Lower lobe of right lung (tissue), 2 donors: ENCODE measurements around the gene DDX43. TPM values are rescaled to one million over a fixed set of nuclear protein-coding genes. Genes with fewer than 3 reads are reported as not detected.
"Not testable (repeated sequence)": the region's sequence is repeated elsewhere in the genome, so short reads cannot be mapped to it uniquely, and the experiment has no call there.

ENCODE experiments used
- ATAC-seq, 2 donors: fragments of 200-7000 bp; cut with Tn5 transposase; one replicate each; pipeline ENCODE4 v1.9.1; 2020 to 2022; ENCODE audit warnings: mild to moderate bottlenecking in 2 of 2, moderate library complexity in 2 of 2
- DNase-seq: peaks from one replicate; pipeline ENCODE4 v3.0.0-alpha.2; 2020
- H3K27ac ChIP-seq: fragments of 200-600 bp; one replicate; pipeline ENCODE4 v1.8.0; 2022
- H3K27me3 ChIP-seq: fragments of 200-600 bp; one replicate; pipeline ENCODE4 v1.8.0; 2022; ENCODE audit warnings: low read depth
- H3K36me3 ChIP-seq: fragments of 200-600 bp; one replicate; pipeline ENCODE4 v1.8.0; 2022; ENCODE audit warnings: mild to moderate bottlenecking
- H3K4me1 ChIP-seq: fragments of 200-600 bp; one replicate; pipeline ENCODE4 v1.8.0; 2022
- H3K4me3 ChIP-seq: fragments of 200-600 bp; one replicate; pipeline ENCODE4 v1.8.0; 2022; ENCODE audit warnings: mild to moderate bottlenecking
- H3K9me3 ChIP-seq: fragments of 200-600 bp; one replicate; pipeline ENCODE4 v1.8.0; 2022
- intact Hi-C: fragments of 100-400 bp; cut with DNase I; formaldehyde crosslinking; loops from one replicate; pipeline ENCODE4 v1.11.0; 2022
- total RNA-seq: library from RNA; stranded (reverse); fragmentation: NEBNext Ultra II Directional; extraction: Animal tissue kit (Norgen Biotek cat#: 25700); gene quantifications from one replicate; pipeline ENCODE4 v1.2.1, GENCODE V29; 2021
- TF ChIP-seq, protein P1 (sequence below): fragments of 200-600 bp; IDR thresholded peaks from one replicate; pipeline ENCODE4 v1.8.0; 2022; ENCODE audit warnings: antibody characterized with exemption, mild to moderate bottlenecking
- donor health status: DM: no; HTN: yes; CAD: no; lungs with severe emphysema.

The DDX43 gene
- total RNA-seq, 1 donor from 2014 or later = 1.9 TPM

DNA sequence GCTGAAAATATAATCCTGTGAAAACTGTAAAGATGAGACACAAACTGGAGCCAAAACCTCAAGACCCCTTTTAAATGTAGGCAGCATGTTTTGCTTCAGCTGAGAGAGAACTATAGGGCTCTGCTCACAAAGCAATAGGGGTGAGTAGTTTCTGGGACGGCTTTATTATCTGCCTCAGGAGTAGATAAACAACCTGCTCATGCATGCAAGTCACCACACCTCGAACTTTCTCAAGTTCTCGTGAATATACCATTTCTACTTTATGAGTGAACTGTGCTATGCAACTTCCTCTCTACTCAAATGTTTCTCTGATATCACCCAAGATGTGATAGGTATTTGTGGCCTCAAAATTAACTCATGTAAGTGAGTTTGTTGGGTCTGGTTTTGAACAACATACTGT lies 17.4 kb upstream of the DDX43 start:
- ATAC-seq = no peak
- intact Hi-C loops = no loop called here
- Histone ChIP-seq H3K27me3 (no peaks in the 10 kb centered on the region), H3K27ac (no peak overlapping the region), H3K9me3 (peaks cover 3% of the 10 kb centered on the region), H3K4me1 (no peaks in the 10 kb centered on the region), H3K36me3 (no peaks in the 10 kb centered on the region), H3K4me3 (no peak overlapping the region)
- no peak for DNase-seq
- TF ChIP-seq, protein P1, sequence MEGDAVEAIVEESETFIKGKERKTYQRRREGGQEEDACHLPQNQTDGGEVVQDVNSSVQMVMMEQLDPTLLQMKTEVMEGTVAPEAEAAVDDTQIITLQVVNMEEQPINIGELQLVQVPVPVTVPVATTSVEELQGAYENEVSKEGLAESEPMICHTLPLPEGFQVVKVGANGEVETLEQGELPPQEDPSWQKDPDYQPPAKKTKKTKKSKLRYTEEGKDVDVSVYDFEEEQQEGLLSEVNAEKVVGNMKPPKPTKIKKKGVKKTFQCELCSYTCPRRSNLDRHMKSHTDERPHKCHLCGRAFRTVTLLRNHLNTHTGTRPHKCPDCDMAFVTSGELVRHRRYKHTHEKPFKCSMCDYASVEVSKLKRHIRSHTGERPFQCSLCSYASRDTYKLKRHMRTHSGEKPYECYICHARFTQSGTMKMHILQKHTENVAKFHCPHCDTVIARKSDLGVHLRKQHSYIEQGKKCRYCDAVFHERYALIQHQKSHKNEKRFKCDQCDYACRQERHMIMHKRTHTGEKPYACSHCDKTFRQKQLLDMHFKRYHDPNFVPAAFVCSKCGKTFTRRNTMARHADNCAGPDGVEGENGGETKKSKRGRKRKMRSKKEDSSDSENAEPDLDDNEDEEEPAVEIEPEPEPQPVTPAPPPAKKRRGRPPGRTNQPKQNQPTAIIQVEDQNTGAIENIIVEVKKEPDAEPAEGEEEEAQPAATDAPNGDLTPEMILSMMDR = no peak

DNA sequence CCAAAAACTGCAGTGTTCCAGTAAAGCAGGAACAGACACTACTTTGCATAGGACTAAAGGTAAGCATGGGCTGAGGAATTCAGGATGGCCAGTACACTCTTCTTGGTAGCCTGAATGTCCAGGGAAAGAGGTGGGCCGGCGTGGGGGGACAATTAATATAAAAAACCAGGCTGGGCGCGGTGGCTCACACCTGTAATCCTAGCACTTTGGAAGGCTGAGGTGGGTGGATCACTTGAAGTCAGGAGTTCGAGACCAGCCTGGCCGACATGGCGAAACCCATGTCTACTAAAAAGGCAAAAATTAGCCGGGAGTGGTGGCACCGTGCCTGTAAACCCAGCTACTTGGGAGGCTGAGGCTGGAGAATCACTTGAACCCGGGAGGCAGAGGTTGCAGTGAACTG lies 13.1 kb upstream of the DDX43 start:
- H3K27me3 ChIP-seq, H3K4me1 ChIP-seq, DNase-seq, ATAC-seq, H3K27ac ChIP-seq, intact Hi-C loops, H3K36me3 ChIP-seq, H3K4me3 ChIP-seq, H3K9me3 ChIP-seq: not testable (repeated sequence)

DNA sequence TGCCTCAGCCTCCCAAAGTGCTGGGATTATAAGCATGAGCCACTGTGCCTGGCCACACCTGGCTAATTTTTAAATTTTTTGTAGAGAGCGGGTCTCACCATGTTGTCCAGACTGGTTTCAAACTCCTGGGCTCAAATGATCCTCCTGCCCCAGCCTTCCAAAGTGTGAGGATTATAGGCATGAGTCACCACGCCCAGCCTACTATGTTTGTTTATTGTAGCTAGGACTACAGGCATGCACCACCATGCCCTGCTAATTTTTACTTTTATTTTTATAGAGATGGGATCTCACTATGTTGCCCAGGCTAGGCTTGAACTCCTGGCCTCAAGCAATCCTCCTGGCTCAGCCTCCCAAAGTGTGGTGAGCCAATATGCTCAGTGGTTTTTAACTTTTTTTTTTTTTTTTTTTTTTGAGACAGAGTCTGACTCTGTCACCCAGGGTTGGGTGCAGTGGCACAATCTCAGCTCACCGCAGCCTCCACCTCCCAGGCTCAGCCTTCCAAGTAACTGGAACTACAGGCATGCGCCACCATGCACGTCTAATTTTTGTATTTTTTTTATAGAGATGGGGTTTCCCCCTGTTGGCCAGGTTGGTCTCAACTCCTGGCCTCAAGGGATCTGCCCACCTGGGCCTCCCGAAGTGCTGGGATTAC lies 12.0 kb upstream of the DDX43 start:
- no peak overlapping the region for H3K27ac ChIP-seq
- intact Hi-C loops = no loop called here
- ATAC-seq (no peak), DNase-seq (no peak)
- H3K4me3 ChIP-seq = no peak overlapping the region
- H3K4me1 ChIP-seq = no peaks in the 10 kb centered on the region
- TF ChIP-seq, protein P1 = no peak
- H3K36me3 ChIP-seq = no peaks in the 10 kb centered on the region
- H3K9me3 ChIP-seq = no peaks in the 10 kb centered on the region
- H3K27me3 ChIP-seq = no peaks in the 10 kb centered on the region

DNA sequence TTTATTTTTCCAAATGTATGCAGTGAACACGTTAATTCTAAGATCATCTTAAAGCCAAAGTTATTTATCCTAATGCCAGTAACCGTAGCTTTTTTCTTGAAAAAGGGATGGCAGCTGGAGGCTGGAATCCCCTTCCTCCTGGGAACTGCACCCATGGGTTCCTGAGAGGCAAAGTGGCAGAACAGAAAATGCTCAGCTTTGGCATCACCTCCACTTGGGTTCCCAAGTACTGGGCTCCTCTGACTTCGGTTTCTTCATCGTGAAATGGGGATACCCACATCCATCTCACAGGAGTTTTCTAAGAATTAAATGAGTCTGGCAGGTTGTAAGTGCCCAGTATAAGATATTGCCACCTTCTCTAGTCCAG lies 6.2 kb upstream of the DDX43 start:
- peak overlapping the region; percentile 62 for H3K4me3 ChIP-seq
- TF ChIP-seq, protein P1 = no peak
- H3K36me3 ChIP-seq = no peaks in the 10 kb centered on the region
- DNase-seq = no peak
- H3K4me1 ChIP-seq = peaks cover 5% of the 10 kb centered on the region
- no peaks in the 10 kb centered on the region for H3K9me3 ChIP-seq
- peak; percentile 36 to 56 for ATAC-seq
- no peaks in the 10 kb centered on the region for H3K27me3 ChIP-seq
- peak overlapping the region; percentile 75 for H3K27ac ChIP-seq
- intact Hi-C loops = no loop called here

DNA sequence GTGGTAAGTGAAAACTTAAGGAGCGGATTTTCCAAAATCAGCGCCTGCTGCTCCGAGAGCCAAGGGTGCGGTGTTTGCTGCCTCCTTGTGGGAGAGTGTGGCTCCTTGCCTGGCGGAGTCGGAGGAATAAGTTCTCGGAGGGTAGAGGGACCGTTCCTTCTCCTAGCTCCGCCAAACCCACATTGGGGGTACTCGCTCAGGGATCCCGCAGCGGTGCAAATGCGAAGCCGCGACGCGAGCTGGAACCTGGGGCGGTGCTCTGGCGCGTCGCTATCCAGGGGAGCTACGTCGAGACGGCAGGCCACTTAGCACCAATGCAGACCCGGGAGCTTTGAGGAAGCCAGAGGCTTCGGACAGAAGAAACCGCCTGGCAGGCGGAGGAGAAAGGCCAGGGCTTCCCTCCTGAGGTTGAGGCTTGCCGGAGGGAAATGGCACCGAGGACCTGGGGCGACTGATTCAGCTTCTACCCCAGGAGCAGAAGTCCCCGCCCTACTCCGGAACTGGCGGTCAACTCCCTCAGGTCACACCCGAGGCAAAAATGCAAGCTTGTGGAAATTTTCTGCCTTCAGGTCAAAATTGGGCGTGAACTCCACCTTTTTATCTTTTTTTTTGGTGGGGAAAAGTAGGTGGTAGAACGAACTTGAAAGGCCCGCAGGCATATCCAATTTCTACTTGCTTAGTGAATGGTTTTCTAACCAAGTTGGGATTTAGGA lies 5.7 kb upstream of the DDX43 start:
- DNase-seq (peak; percentile 70), ATAC-seq (peak; percentile 88 to 91)
- Histone ChIP-seq H3K4me3 (peak overlapping the region; percentile 62), H3K27ac (peak overlapping the region; percentile 75), H3K36me3 (no peaks in the 10 kb centered on the region), H3K9me3 (no peaks in the 10 kb centered on the region), H3K27me3 (no peaks in the 10 kb centered on the region), H3K4me1 (peaks cover 5% of the 10 kb centered on the region)
- TF ChIP-seq, protein P1 = peak; percentile 61
- intact Hi-C loops = no loop called here

DNA sequence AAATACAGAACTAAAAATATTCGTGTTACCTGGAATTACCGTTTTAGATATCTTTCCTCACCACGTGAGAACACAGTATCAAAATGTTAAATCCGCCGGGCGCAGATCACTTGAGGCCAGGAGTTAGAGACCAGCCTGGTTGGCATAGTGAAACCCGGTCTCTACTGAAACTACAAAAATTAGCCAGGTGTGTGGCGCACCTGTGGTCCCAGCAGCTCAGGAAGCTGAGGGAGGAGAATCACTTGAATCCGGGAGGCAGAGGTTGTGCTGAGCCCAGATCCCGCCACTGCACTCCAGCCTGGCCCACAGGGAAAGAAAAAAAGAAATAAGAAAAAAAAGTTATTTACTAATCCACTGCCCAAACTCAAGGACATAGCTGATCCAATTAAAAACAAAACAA lies 4.8 kb upstream of the DDX43 start:
- Histone ChIP-seq H3K36me3 (no peaks in the 10 kb centered on the region), H3K4me1 (peaks cover 5% of the 10 kb centered on the region), H3K4me3 (no peak overlapping the region), H3K27me3 (no peaks in the 10 kb centered on the region), H3K27ac (no peak overlapping the region), H3K9me3 (no peaks in the 10 kb centered on the region)
- ATAC-seq (no peak), DNase-seq (no peak)
- TF ChIP-seq, protein P1 = no peak
- intact Hi-C loops = no loop called here
